Measurements from ENCODE around the gene FEM1B. TPM values are rescaled to one million over a fixed set of nuclear protein-coding genes. Genes with fewer than 3 reads are reported as not detected.

Gene FEM1B
- total and polyA plus RNA-seq, 8 donors, result 8.2 to 92.0 (median 24.4) TPM

GRCh38 chr15:68310178-68310803 is 32.7 kb downstream of the FEM1B start:
- H3K27ac ChIP-seq, result peak overlapping the region in 1 of 5 donors; percentile 9
- 35 to 47% (median 40%) methylated on average over 7 of the region's 7 CpGs for WGBS, 5 donors
- TF ChIP-seq CTCF (IDR thresholded peaks at IDR 0.05), result no peak
- no peak for TF ChIP-seq EP300 (IDR thresholded peaks at IDR 0.05)
- no peak for TF ChIP-seq POLR2A (IDR thresholded peaks at IDR 0.05)
- no peak for TF ChIP-seq POLR2AphosphoS5 (IDR thresholded peaks at IDR 0.05)
- H3K4me3 ChIP-seq, result no peak overlapping the region
- peak; percentile 55 to 62 for DNase-seq
- H3K27me3 ChIP-seq, result peaks cover 0 to 8% (median 0%) of the 10 kb centered on the region in 3 donors
- intact Hi-C loops (cut with DNase I; ENCODE audit: low total_unique reads), result no loop called here
- peaks cover 0 to 24% (median 11%) of the 10 kb centered on the region in 4 donors for H3K4me1 ChIP-seq
- no peaks in the 10 kb centered on the region for H3K9me3 ChIP-seq
- no peaks in the 10 kb centered on the region for H3K36me3 ChIP-seq

GRCh38 chr15:68310804-68311463 is 33.4 kb downstream of the FEM1B start:
- H3K27me3 ChIP-seq, result peaks cover 0 to 8% (median 0%) of the 10 kb centered on the region in 3 donors
- TF ChIP-seq POLR2AphosphoS5 (IDR thresholded peaks at IDR 0.05), result no peak
- TF ChIP-seq EP300 (IDR thresholded peaks at IDR 0.05), result no peak
- TF ChIP-seq POLR2A (IDR thresholded peaks at IDR 0.05), result no peak
- TF ChIP-seq CTCF (IDR thresholded peaks at IDR 0.05), result no peak
- no peaks in the 10 kb centered on the region for H3K36me3 ChIP-seq
- intact Hi-C loops (cut with DNase I; ENCODE audit: low total_unique reads), result no loop called here
- DNase-seq, result peak in 1 of 2 donors; percentile 23
- H3K4me3 ChIP-seq, result no peak overlapping the region
- H3K9me3 ChIP-seq, result no peaks in the 10 kb centered on the region
- WGBS, 5 donors, result 82 to 92% (median 84%) methylated on average over 22 of the region's 22 CpGs
- no peak overlapping the region for H3K27ac ChIP-seq
- H3K4me1 ChIP-seq, result peaks cover 0 to 24% (median 11%) of the 10 kb centered on the region in 4 donors

GRCh38 chr15:68311464-68311835 is 33.9 kb downstream of the FEM1B start:
- no peak for DNase-seq
- Histone ChIP-seq H3K9me3 (no peaks in the 10 kb centered on the region), H3K36me3 (no peaks in the 10 kb centered on the region), H3K27me3 (peaks cover 0 to 8% (median 0%) of the 10 kb centered on the region in 3 donors), H3K27ac (no peak overlapping the region), H3K4me3 (no peak overlapping the region), H3K4me1 (peaks cover 0 to 19% (median 10%) of the 10 kb centered on the region in 4 donors)
- no peak for TF ChIP-seq EP300 (IDR thresholded peaks at IDR 0.05)
- TF ChIP-seq POLR2A (IDR thresholded peaks at IDR 0.05), result no peak
- TF ChIP-seq POLR2AphosphoS5 (IDR thresholded peaks at IDR 0.05), result no peak
- no peak for TF ChIP-seq CTCF (IDR thresholded peaks at IDR 0.05)
- WGBS, 5 donors, result 88 to 97% (median 92%) methylated on average over 3 of the region's 3 CpGs
- intact Hi-C loops (cut with DNase I; ENCODE audit: low total_unique reads), result no loop called here

GRCh38 chr15:68311859-68312557 is 34.5 kb downstream of the FEM1B start:
- Histone ChIP-seq H3K36me3 (no peaks in the 10 kb centered on the region), H3K4me3 (no peak overlapping the region), H3K27ac (no peak overlapping the region), H3K9me3 (no peaks in the 10 kb centered on the region), H3K27me3 (peaks cover 0 to 8% (median 0%) of the 10 kb centered on the region in 3 donors), H3K4me1 (peaks cover 0 to 14% (median 7%) of the 10 kb centered on the region in 4 donors)
- no peak for TF ChIP-seq POLR2AphosphoS5 (IDR thresholded peaks at IDR 0.05)
- TF ChIP-seq CTCF (IDR thresholded peaks at IDR 0.05), result no peak
- no peak for TF ChIP-seq EP300 (IDR thresholded peaks at IDR 0.05)
- TF ChIP-seq POLR2A (IDR thresholded peaks at IDR 0.05), result no peak
- intact Hi-C loops (cut with DNase I; ENCODE audit: low total_unique reads), result no loop called here
- no peak for DNase-seq
- WGBS, 5 donors, result 83 to 94% (median 91%) methylated on average over 3 of the region's 3 CpGs

Data from stomach (tissue), 9 donors.